GDM1 (cell line): ENCODE results near the gene TMEM120B.
A peak's percentile ranks its signal among the peaks of the same experiment; 100 is the strongest.

Experiments
- DNase-seq: peaks from one replicate; lab custom pipeline; 2025; lab: John Stamatoyannopoulos, UW

TMEM120B gene

DNA sequence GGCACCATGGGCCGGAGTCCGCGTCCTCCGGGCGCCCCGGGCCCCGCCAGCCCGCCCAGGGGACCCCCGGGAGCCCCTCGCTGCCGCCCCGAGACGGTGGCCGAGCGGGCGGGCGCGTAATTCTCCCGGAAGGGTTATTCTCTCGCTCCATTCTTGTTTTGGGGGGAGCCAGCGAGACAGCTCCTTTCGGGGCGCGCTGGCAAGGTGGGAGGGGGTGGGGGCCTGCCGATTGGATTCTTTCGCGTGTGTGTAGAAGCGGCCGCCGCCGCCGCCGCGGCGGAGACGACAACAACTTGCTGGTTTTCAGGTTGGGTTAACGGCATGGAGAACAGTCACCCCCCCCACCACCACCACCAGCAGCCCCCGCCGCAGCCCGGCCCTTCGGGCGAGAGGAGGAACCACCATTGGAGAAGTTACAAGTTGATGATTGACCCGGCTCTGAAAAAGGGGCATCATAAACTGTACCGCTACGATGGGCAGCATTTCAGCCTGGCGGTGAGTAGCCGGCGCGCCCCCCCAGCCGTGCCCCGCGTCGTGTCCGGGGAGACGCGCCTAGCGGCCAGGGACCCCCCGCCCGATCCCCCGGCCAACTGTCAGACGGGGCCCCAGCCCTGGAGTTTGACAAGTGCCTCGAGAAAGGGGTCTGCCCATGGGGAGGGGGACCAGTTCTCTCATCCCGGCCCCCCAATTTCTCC is 92.0 kb downstream of the TMEM120B start:
- peak; percentile 16 for DNase-seq

DNA sequence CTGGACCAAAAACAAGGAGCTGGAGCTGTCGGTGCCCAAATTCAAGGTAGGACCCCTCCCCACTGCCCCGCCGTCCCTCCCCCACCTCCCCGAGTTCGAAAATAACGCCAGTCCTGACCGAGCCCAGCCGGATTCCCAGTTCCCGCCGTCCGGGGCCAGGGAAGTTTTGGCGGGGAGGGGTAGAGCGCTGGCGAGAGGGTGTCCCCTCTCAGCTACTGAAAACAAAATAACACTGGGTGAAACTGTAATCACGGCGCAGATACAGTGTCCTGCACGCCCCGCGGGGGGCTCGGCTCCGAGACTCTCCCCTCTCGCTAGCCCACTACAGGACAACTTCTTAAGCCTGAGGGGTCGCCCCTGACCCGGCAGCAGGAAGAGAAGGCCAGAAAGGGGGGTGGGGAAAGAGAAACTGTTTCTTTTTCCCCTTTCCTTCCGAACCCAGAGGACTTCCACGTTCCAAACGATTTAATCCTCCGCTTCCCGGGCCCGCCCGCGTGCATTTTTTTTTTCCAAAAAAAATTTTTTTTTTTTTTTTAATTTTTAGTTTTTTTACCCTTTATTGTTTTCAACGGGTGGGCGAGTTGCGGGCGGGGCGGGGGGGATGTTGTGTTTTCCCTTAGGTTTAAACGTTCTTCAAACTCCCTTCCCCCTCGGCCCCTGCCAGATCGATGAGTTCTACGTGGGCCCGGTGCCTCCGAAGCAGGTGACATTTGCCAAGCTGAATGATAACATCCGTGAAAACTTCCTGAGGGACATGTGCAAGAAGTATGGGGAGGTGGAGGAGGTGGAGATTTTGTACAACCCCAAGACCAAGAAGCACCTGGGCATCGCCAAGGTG is 92.8 kb downstream of the TMEM120B start:
- no peak for DNase-seq

DNA sequence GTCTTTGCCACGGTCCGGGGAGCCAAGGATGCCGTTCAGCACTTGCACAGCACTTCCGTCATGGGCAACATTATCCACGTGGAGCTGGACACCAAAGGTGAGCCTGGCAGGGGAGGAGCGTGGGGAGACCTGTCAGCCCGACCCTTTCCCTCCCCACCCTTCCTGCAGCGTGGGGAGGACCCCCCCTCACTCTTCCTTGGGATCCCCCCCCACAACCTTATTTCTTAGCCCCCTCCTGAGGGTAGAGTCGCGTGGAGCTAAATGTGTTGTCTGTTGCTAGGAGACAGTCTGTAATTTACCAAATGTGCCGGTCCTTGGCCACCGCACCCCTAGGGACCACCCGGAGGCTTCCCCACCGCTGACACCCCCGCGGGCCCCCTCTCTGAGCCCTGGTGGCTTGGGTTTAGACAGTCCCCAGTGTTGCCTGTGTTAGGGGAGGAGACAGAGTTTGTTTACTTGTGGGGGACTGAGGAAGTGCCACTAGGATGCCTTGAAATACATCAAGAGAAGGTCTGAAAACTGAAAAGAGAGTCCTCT is 93.5 kb downstream of the TMEM120B start:
- no peak for DNase-seq

DNA sequence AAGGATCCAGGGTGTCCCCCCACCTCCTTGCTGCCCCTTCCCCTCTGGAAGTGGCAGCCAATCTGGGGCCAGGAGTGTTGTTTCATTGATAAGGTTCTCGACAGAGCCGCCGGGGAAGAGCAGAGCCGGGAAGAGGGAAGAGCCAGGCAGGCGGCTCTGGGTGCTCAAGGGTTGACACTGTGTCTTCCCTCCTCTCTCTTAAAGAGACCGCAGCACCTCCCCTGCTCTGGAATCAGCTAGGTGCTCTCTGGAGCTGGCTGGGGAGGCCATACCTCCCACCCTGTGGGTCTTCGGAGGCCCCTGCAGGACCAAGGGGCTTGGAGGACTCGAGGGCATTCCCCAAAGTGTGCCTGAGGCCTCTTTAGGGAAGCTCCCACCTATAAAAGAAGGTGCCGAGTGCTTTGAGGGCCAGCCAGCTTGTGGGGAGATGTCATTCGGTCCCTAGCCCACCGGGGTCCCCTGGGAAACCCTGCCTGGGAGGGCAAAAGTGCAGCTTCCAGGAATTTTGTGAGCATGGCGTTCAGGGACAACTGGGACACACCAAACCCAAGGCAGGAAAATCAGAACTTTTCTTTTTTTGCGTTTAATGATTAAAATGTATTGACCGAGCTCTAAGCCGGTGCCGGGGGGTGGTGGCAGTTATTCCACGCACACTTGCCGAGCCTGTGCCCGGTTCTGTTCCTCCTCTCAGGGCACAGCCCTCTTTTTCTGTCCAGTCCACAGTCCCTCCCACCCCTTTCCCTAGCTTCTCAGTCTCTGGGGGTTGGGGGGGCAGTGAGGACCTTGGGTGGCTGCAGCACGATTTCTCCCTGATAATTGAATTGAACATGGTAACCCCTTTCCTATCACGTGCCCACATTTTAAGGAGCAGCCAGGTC is 94.2 kb downstream of the TMEM120B start:
- DNase-seq, result no peak

DNA sequence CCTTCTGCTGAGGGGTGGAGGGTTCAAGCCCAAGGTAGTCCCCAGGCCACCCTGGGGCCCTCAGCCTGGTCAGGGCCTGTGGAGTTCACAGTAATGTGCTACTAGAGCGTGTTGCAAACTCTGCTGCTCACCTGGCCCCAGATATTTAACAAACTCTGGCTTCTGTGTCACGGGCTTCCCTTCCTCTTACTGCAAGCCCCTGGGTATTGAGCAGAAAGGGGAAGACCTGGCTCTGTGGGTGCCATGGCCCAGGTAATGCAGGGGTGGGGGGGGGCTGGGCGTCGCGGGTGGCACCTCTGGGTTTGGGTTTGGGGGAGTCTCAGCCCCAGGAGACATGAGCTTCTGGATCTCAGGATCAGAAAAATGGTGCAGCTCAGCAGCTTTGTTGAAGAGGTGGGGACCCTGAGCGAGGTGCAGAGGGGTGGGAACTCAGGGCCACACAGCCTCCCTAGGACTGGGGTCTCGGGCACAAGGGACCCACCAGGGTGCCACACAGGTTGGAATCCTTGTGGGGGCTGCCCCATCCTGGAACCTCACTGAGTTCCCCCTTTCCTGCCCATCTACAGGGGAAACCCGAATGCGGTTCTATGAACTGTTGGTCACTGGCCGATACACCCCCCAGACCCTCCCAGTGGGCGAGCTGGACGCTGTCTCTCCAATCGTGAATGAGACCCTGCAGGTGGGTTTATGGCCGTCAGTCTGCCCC is 95.2 kb downstream of the TMEM120B start:
- no peak for DNase-seq

DNA sequence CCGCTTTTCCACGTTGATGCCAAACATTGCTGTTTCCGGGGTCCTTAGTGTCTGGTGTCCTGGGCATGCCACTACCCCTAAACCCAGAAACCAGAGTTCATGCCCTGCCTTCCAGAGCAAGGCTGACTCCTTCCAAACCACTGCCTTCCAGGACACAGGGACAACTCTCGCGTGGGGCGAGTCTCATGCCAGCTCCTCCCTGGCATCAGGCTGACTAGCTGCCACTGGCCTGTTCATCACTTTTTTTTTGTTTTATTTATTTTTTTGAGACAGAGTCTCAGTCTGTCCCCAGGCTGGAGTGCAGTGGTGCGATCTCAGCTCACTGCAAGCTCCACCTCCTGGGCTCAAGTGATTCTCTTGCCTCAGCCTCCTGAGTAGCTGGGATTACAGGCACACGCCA is 96.1 kb downstream of the TMEM120B start:
- DNase-seq, result no peak

DNA sequence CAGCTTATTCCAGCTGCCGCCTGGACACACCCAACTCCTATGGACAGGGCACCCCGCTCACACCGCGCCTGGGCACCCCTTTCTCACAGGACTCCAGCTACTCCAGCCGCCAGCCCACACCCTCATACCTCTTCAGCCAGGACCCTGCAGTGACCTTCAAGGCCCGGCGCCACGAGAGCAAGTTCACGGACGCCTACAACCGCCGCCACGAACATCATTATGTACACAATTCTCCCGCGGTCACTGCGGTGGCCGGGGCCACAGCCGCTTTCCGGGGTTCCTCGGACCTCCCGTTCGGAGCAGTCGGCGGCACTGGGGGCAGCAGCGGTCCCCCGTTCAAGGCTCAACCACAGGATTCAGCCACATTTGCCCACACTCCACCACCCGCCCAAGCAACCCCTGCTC is 97.2 kb downstream of the TMEM120B start:
- DNase-seq, result no peak

DNA sequence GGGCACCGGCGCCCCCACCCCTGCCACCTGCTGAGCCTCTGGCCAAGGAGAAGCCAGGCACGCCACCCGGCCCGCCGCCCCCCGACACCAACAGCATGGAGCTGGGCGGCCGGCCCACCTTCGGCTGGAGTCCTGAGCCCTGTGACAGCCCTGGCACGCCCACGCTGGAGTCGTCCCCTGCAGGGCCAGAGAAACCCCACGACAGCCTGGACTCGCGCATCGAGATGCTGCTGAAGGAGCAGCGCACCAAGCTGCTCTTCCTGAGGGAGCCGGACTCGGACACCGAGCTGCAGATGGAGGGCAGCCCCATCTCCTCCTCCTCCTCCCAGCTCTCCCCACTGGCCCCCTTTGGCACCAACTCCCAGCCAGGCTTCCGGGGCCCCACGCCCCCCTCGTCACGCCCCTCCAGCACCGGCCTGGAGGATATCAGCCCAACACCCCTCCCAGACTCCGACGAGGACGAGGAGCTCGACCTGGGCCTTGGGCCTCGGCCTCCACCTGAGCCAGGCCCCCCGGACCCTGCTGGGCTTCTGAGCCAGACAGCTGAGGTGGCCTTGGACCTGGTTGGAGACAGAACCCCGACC is 97.8 kb downstream of the TMEM120B start:
- no peak for DNase-seq

DNA sequence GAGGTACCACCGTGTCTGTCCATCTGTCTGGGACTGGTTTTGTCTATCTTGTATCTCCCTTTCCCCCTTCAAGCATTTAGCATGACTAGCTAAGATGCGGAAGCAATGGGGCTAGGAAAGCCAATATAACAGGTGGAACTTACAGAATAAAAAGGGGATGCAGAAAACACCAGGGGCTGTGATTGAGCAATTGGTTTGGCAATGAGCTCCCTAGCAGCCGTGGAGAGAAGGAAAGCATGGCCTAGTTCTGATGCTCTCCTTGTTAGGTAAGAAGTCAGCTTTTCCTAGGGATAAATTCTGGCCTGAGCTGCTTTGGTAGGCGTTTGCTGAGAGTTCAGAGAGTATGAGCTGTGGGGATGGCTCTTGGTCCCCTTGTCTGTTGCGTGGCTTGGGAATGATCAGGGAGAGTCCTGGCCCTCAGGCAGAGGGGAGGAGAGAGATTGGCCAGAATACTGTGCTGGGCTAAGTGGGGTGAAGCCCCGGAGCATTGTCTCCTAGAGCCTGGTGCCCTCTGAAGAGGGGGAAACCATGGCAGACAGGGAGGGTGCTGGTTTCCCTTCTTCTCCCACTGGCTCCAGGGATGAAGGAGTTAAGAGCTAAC is 98.4 kb downstream of the TMEM120B start:
- DNase-seq, result no peak

DNA sequence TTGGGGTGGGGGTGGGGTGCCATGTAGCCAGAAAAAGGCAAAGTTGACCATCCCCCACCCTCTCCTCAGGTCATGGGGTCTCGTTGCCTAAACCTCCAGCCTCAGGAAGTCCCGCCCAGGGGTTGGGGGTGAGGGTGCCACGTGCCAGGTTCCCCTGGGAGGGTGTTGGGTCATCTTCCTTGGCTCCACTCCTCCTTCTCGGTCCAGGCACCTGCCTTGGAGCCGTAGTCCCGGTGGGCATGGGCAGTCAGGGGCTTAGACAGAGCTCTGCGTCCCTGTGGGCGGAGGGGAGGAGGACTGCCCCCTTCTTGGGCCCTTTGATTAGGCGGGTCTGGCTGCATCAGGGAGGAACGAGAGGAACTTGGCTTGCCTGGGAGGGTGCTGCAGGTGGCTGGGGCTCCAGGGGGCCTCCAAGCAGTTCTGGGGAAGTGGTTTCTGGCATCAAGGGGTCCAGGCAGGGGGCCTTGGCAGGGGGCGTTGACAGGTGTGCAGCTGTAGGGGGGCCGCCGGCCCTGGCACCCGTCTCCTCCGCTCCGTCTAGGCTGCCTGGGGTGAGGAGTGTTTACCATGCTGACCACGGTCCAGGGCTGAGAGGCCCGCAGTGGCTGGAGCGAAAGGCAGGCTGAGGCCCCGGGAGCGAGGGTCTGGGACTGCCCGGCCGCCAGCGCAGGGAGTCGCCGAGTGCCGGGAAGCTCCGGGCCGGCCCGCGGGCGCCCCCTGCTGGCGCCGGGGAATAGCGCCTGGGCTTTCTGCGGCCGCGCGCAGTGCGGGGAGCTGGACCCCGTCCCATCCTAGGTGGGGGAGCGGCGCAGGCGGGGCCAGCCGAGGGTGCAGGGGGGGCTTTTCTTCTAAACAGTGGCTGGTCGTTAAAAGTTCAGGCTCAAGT is 99.1 kb downstream of the TMEM120B start:
- peak; percentile 26 for DNase-seq

DNA sequence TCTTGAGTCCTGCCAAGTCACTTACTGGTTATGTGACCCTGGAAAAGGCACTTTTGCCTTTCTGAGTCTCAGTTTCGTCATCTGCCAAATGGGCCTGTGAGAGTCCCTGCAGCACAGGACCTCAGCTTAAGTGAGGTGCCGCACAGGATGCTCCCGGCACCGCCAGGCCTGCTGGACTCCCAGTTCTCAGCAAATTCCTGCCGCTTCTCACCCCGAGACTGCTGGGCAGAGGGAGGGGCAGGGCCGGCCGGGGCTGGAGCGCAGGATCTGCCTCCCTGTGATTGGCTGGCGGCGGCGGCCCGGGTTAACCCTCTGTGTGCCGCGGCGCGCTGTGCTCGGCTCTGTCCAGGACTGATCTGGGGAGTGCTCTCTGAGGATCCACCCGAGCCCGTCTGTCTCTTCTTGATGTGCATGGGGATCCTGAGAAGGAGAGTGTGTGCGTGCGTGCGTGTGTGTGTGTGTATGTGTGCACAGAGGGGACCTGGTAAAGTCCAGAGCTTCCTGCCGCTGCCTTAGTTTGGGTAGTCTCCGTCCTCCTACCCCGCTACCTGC is 99.8 kb downstream of the TMEM120B start:
- no peak for DNase-seq

DNA sequence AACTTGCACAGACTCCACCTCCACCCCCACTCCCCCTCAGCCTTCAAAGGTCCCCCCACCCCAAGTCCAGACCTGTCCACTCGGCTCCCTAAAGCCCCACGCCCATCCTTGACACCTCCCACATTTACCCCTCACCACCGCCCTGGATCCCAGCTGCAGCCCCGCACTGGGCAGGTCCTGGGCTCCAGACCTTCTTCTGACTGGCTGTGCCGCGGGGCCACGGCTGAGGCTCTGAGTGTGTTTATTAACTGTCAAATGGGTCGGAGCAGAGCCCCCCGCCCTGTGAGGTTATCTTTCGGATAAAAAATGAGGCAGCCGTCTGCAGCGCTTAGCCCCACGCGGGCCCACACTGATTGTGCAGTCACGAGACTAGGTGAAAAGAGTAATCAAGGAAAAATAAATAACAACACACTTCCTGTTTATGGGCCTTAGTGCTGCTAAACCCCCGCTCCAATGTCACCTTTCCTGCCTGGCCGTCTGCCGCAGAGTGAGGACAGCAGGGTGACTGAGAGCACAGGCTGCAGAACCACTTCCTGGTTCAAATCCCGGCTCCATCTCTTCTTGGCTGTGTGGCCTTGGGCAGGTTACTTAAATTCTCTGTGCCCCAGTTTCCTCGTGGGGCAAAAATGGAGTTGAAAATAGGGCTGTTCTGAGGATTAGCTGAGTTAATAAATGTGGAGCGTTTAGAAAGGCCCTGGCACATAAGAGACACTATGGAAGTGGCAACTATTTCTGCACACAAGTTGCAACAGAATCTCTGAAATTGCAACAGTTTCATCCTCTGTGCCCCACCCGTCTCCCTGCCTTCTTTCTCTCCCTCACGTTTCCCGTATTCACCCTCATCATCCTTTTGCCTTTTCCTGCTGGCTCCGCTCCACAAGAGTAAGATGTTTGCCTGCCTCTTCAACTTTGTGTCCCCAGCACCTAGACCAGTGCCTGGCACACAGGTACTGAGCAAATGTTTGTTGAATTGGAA is 100.7 kb downstream of the TMEM120B start:
- no peak for DNase-seq

DNA sequence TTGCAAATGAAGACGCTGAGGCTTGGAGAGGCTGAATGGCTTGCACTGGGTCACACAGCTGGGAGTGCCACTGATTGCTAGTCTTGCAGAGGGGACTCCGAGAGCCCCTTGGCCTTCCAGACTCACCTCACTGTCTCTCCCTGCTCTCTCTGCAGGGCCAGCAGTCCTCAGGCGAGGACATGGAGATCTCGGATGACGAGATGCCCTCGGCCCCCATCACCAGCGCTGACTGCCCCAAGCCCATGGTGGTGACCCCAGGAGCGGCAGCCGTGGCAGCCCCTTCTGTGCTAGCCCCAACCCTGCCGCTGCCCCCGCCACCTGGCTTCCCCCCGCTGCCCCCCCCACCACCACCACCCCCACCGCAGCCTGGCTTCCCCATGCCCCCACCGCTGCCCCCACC is 101.4 kb downstream of the TMEM120B start:
- no peak for DNase-seq

DNA sequence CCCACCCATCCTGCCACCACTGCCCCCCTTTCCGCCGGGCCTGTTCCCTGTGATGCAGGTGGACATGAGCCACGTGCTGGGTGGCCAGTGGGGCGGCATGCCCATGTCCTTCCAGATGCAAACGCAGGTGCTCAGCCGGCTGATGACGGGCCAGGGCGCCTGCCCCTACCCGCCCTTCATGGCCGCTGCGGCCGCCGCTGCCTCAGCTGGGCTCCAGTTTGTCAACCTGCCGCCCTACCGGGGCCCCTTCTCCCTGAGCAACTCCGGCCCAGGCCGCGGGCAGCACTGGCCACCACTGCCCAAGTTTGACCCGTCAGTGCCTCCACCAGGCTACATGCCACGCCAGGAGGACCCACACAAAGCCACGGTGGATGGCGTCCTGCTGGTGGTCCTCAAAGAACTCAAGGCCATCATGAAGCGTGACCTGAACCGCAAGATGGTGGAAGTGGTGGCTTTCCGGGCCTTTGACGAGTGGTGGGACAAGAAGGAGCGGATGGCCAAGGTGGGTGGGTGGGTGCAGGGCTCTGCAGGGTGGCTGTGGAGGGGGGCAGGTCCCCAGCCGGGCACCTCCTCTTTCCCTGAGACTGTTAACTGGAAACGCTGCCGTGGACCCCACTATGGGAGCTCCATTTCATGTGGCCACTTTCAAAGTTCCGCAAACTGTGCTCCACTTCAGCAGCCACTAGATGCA is 102.0 kb downstream of the TMEM120B start:
- DNase-seq, result no peak

DNA sequence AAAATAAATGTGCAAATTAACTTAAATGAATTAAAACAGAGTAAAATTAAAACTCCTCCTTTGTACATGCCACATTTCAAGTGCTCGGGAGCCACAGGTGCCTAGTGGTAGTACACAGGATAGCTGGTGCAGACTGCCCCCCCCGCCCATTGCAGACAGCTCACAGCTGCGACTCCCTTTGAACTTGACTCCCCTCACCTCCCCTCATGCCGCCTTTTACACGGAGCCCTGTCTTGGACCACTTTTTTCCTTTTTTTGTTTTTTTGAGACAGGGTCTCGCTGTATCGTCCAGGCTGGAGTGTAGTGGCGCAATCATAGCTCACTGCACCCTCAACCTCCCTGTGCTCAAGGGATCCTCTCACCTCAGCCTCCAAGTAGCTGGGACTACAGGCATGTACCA is 102.7 kb downstream of the TMEM120B start:
- DNase-seq, result no peak

DNA sequence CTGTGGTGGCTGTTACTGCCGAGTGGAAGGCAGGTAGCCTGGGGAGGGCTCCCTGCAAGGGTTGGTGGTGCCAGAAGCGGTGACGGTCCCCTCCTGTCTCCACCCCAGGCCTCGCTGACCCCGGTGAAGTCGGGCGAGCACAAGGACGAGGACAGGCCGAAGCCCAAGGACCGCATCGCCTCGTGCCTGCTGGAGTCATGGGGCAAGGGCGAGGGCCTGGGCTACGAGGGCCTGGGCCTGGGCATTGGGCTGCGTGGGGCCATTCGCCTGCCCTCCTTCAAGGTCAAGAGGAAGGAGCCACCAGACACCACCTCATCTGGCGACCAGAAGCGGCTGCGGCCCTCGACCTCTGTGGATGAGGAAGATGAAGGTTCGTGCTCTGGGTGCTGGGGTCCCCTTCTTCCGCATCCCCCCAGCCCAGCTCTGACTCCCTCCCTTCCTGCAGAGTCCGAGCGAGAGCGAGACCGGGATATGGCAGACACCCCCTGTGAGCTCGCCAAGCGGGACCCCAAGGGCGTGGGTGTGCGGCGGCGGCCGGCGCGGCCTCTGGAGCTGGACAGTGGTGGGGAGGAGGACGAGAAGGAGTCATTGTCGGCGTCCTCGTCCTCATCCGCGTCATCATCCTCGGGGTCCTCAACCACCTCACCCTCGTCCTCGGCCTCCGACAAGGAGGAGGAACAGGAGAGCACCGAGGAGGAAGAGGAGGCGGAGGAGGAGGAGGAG is 104.5 kb downstream of the TMEM120B start:
- DNase-seq, result no peak

DNA sequence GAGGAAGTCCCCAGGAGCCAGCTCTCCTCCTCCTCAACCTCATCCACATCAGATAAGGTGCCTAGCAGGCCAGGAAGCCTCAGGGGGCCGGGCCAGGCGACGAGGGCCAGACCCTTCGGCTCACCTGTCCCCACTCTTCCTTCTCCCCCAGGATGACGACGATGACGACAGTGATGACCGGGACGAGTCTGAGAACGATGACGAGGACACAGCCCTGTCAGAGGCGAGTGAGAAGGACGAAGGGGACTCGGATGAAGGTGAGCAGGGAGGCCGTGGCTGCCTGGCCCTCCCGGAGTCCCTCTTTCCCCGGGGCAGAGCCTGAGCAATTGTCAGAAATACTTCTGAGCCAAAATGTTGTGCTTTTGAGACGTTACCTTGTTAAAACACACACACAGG is 105.1 kb downstream of the TMEM120B start:
- DNase-seq, result no peak
